H7 (cell line): Measurements from ENCODE around the gene PIK3CD. TPM values are rescaled to one million over a fixed set of nuclear protein-coding genes. Genes with fewer than 3 reads are reported as not detected.

ENCODE experiments used
- DNase-seq: peaks from one replicate; pipeline ENCODE4 v3.0.0; 2012
- H3K27me3 ChIP-seq: 2 replicates; pipeline ENCODE4 v1.6.0; 2011; ENCODE audit warnings: mild to moderate bottlenecking, low read length; ENCODE audit not compliant: control insufficient read depth, insufficient read depth
- H3K36me3 ChIP-seq: replicated peaks from 2 replicates; pipeline ENCODE4 v1.5.1; 2011; ENCODE audit warnings: low read length; ENCODE audit not compliant: control insufficient read depth, insufficient read depth
- H3K4me3 ChIP-seq: 2 replicates; pipeline ENCODE4 v1.5.1; 2011; ENCODE audit warnings: low read depth, mild to moderate bottlenecking, control low read depth, low read length, moderate library complexity; ENCODE audit not compliant: insufficient read depth
- total RNA-seq: library from RNA; depleted of rRNA; stranded (reverse); fragments of >200 nt; shearing (Covaris generic); gene quantifications from 2 replicates; pipeline ENCODE4 v1.2.3, GENCODE V29; 2014; rRNA removed

Gene PIK3CD
- total RNA-seq: 6.9 and 18.1 TPM in 2 replicates

DNA sequence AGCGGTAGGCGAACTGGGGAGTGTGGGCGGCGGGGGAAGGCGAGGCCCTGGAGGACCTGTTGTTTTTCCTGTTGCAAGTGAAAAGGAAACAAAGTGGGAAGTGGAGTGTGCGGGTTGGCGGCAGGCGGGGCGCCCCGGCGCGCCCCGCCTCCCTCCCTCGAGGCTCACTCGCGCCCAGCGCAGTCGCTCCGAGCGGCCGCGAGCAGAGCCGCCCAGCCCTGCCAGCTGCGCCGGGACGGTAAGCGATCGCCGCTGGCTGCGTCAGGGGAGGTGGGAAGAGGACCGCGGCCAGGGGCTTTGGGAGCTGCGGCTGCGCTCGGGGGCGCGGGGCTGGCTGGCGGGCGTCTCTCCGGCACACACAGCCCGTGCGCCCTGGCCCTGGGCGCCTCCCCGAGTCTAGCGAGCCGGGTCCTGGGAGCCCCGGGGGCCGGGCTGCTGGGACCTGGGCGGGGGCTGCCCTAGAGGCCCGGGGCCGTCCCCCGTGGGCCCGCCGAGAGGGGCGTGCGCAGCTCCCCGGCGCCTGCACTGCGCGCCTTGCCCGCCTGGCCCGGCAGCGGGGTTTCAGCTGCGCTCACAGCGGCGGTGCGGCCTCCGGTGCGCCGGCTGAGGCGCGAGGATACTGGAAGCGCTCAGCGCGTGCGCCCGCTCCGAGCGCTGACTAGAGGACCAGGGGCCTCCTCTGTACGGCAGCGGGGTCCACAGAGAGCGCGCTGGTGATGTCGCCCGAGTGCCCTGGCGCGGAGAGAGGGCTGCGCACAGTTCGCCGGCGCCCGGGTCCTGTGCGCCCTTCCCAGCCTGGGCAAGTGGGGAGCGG, at the start of gene PIK3CD:
Gene PIK3CD, plus strand, starts transcription at position 167 of the 814 bp plus-strand sequence. CDS start 58,725 bp downstream, outside the sequence.
- Histone ChIP-seq H3K27me3 (peaks cover 38% of the 10 kb centered on the region), H3K4me3 (peak within 1 kb of the TSS; percentile 60), H3K36me3 (no peaks in the 10 kb centered on the region)
- peak; percentile 91 for DNase-seq

- H3K27me3 ChIP-seq: no peaks in the 10 kb centered on the region
- peak; percentile 51 for DNase-seq
- peaks cover 11% of the 10 kb centered on the region for H3K36me3 ChIP-seq
- H3K4me3 ChIP-seq: no peak overlapping the region
Observed at GRCh38 chr1:9601942-9602793, 49.4 kb upstream of the PIK3CD start.

- peaks cover 7% of the 10 kb centered on the region for H3K36me3 ChIP-seq
- H3K4me3 ChIP-seq: no peak overlapping the region
- DNase-seq: peak; percentile 30
- H3K27me3 ChIP-seq: no peaks in the 10 kb centered on the region
Observed at GRCh38 chr1:9602794-9603167, 48.8 kb upstream of the PIK3CD start.

- Histone ChIP-seq H3K36me3 (peaks cover 7% of the 10 kb centered on the region), H3K27me3 (no peaks in the 10 kb centered on the region), H3K4me3 (no peak overlapping the region)
- no peak for DNase-seq
Observed at GRCh38 chr1:9603307-9603706, 48.2 kb upstream of the PIK3CD start.

DNA sequence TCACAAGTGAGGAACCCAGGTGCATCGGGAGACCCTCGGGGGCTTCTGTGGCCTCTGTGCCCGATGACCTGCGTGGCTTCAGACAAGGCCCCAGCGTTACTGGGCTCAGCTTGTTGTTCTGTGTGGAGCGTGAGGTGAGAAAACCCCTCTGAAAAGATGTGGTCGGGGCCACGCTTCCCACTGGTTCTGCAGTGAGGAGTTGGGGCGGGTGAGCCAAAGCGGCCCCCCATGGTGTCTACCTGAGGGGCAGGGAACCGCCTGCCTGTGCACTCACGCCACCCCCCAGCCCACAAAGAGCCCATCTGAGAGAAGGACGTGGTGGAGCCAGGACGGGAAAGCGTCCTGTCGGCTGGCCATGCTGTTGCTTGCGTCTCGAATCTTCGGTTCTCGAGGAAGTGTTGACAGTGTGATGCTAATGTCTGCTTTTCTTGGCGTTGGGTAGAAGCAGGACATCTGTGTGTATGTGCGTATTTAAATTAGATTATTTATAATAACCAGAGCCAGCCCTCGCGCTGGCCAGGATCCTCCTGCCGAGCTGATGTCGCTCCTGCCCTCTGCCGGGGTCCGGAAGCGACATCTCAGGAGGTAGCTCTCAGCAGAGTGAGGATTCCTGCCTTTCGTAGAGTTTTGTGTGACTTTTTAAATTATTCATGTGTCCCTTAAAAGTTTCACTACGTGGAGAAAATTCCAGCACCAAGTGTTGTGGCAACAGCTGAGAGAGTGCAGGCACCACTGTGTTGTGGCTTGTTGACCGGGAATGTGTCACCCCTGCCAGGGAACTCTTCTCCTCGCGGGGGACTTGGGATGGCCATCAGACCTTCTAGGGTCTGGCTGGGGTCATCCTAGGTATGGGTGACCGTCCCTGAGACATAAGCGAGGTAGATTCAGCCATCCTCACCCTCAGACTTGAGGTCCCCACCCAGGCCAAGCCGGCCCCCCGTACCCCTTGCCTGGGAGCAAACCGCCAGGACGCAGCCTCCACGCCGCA, 47.5 kb upstream of the PIK3CD start:
- Histone ChIP-seq H3K36me3 (peaks cover 9% of the 10 kb centered on the region), H3K4me3 (no peak overlapping the region)
- no peak for DNase-seq

GRCh38 chr1:9604836-9605235, 46.7 kb upstream of the PIK3CD start:
- DNase-seq: no peak
- peaks cover 14% of the 10 kb centered on the region for H3K36me3 ChIP-seq
- no peak overlapping the region for H3K4me3 ChIP-seq
- H3K27me3 ChIP-seq: no peaks in the 10 kb centered on the region

More for the DNA sequence above, 47.5 kb upstream of the PIK3CD start:
- no peaks in the 10 kb centered on the region for H3K27me3 ChIP-seq

GRCh38 chr1:9605946-9606455, 45.5 kb upstream of the PIK3CD start:
- Histone ChIP-seq H3K36me3 (peaks cover 12% of the 10 kb centered on the region), H3K4me3 (no peak overlapping the region), H3K27me3 (no peaks in the 10 kb centered on the region)
- no peak for DNase-seq

- Histone ChIP-seq H3K27me3 (no peaks in the 10 kb centered on the region), H3K36me3 (peaks cover 12% of the 10 kb centered on the region), H3K4me3 (no peak overlapping the region)
- no peak for DNase-seq
Observed at GRCh38 chr1:9606458-9606857, 45.1 kb upstream of the PIK3CD start.

DNA sequence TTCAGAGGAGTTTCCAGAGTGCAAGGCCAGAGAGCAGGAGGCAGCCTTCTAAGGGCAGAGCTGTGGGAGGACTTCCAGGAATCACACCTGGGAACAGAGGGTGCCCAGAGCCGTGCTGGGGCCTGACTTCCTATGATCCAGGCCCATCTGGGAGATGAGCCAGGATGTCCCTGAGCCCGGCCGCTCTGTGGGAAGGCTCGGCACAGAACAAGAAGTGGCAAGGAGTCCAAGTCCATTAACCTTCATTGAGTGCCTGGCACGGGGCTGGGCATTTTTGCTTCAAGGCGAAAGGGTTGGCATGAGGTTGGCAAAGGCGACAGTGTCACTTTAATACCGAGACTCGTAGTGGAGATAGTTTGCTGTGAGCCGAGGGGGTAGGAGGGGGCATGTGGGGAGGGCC, 44.6 kb upstream of the PIK3CD start:
- no peaks in the 10 kb centered on the region for H3K27me3 ChIP-seq
- no peak for DNase-seq
- no peak overlapping the region for H3K4me3 ChIP-seq
- H3K36me3 ChIP-seq: peaks cover 9% of the 10 kb centered on the region

- H3K4me3 ChIP-seq: no peak overlapping the region
- no peaks in the 10 kb centered on the region for H3K27me3 ChIP-seq
- no peak for DNase-seq
- peaks cover 9% of the 10 kb centered on the region for H3K36me3 ChIP-seq
Observed at GRCh38 chr1:9607352-9607751, 44.2 kb upstream of the PIK3CD start.

- peaks cover 13% of the 10 kb centered on the region for H3K36me3 ChIP-seq
- H3K4me3 ChIP-seq: no peak overlapping the region
- H3K27me3 ChIP-seq: no peaks in the 10 kb centered on the region
- no peak for DNase-seq
Observed at GRCh38 chr1:9609998-9610397, 41.5 kb upstream of the PIK3CD start.

DNA sequence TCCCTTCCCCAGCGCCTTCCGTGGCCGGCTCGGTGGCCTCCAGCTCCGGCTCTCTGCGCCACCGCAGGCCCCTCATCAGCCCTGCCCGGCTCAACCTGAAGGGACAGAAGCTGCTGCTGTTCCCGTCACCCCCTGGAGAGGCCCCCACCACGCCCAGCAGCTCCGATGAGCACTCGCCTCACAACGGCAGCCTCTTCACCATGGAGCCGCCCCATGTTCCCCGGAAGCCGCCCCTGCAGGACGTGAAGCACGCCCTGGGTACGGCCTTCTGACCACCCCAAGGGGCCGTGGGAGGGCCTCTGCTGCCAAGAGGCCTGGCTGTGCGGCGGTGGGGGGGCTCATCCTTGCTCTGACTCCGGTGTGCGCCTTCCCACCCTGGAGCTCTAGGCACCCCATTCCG, 41.0 kb upstream of the PIK3CD start:
- no peak for DNase-seq
- Histone ChIP-seq H3K4me3 (no peak overlapping the region), H3K27me3 (no peaks in the 10 kb centered on the region), H3K36me3 (peaks cover 13% of the 10 kb centered on the region)

DNA sequence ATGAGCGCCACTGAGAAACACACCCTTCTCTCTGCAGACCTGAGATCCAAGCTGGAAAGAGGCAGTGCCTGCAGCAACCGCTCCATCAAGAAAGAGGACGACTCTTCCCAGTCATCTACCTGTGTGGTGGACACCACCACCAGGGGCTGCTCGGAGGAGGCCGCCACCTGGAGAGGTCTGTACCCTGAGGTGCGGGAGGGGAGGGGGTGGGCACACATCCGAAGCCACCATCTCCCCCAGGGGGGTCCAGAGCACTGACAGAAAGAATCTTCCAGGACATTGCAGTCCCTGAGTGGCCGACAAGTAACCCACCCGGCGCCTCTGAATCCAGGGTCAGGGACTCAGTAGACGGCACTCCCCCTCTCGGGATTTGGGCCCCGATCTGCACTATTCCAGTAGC, 39.8 kb upstream of the PIK3CD start:
- peaks cover 13% of the 10 kb centered on the region for H3K36me3 ChIP-seq
- H3K27me3 ChIP-seq: no peaks in the 10 kb centered on the region
- H3K4me3 ChIP-seq: no peak overlapping the region
- DNase-seq: no peak
